G401.6 (cell line): ENCODE data around the gene ATP1A2.

Source experiments
- FAIRE-seq: peaks from 2 replicates; lab custom pipeline; 2012; peaks lifted over from hg19 to GRCh38; lab: Jason Lieb, UNC

ATP1A2 gene

GRCh38 chr1:160146107-160146506 is 30.5 kb downstream of the ATP1A2 start:
- FAIRE-seq, result no peak

GRCh38 chr1:160148121-160148520 is 32.6 kb downstream of the ATP1A2 start:
- FAIRE-seq, result no peak

GRCh38 chr1:160149233-160149632 is 33.7 kb downstream of the ATP1A2 start:
- no peak for FAIRE-seq

DNA sequence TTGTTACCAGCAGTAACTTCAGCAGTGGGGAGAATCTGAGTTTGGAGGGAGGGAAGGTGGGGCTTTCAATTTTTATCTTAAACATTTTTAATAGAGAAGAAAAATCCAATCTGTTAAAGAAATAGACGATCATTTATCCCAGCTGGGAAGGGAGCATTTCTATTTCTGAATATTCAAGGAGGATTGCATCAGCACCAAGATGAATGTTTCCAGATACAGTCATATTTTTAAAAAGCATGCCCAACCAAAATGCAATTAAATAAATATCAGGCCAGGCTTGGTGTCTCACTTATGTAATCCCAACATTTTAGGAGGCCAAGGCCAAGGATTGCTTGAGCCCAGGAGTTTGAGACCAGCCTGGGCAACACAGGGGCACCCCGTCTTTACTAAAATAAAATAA is 34.2 kb downstream of the ATP1A2 start:
- no peak for FAIRE-seq

GRCh38 chr1:160151303-160151702 is 35.7 kb downstream of the ATP1A2 start, which contains the start of gene ATP1A4:
Gene ATP1A4, plus strand, starts transcription at chr1:160151603. Its CDS starts 438 bp downstream, at chr1:160152041.
- no peak for FAIRE-seq

DNA sequence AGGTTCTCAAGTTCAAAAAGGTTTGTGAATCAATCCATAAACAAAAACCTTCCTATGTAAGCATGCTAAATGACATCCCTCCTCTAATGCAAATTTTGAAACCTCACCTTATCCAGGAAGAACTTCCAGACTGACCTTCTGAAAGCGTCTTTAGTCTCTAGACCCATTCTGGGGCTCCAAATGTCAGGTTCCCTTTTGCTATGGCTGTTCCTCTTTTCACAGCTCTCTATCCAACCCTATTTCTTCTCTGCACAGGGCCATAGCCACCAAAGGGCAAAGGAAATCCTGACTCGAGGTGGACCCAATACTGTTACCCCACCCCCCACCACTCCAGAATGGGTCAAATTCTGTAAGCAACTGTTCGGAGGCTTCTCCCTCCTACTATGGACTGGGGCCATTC is 39.2 kb downstream of the ATP1A2 start:
- no peak for FAIRE-seq

DNA sequence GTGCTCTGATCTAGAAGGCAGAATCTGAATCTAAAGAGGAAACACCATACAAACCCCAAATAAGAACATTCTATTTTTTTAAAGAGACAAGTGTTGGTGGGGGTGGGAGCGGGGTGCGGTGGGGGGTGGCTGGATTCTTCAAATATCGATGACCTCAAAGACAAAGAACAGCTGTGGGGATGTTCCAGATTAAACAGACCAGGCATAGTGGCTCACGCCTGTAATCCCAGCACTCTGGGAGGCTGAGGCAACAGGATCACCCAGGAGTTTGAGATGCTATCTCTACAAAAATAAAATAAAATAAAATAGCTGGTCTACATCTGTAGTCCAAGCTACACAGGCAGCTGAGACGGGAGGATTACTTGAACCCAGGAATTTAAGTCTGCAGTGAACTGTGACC is 40.8 kb downstream of the ATP1A2 start:
- FAIRE-seq, result no peak

DNA sequence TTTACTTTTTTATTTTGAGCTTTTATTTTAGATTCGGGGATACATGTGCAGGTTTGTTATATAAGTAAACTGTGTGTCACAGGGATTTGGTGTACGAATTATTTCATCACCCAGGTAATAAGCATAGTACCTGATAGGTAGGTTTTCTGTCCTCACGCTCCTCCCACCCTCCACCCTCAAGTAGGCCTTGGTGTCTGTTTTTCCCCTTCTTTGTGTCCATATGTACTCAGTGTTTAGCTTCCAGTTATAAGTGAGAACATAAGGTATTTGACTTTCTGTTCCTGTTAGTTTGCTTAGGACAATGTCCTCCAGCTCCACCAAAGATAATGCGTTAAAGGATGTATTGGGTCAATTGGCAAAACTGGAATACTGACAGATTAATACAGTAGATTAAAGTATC is 41.6 kb downstream of the ATP1A2 start:
- no peak for FAIRE-seq

GRCh38 chr1:160158031-160158430 is 42.5 kb downstream of the ATP1A2 start:
- no peak for FAIRE-seq

GRCh38 chr1:160158534-160158933 is 43.0 kb downstream of the ATP1A2 start:
- no peak for FAIRE-seq

- FAIRE-seq, result no peak
Observed at GRCh38 chr1:160159846-160160245, 44.3 kb downstream of the ATP1A2 start.

DNA sequence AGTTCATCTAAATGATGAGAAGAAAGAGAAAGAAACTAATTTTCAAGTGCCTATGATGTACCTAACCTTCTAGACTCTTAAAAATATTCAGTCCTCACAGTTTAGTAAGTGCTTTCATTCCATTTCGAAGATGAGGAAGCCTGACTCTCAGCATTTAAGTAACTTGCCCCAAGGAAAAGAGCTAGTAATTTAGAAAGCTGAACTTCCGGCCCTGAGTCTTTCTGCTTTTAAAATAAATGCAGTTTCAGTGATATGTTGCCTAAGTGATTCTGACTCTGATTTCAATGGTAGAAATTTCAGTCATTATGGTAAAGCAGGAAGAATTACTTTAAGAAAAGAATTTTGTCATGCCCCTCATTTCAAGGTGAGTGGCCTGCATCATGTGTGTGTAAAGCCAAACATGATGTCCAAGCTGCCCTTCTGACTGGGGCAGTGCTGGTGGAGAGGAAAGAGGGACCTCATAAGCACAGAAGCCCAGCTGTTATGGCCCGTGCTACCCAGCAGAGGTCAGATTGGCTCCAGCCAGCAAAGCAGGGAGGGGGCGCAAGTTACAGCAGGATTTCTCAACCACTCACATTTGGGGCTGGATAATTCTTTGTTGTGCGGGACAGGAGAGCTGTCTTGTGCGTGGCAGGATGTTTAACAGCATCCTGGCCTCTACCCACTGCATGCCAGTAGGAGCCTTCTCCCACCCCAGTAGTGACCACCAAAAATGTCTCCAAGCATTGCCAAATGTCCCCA is 46.6 kb downstream of the ATP1A2 start:
- no peak for FAIRE-seq

DNA sequence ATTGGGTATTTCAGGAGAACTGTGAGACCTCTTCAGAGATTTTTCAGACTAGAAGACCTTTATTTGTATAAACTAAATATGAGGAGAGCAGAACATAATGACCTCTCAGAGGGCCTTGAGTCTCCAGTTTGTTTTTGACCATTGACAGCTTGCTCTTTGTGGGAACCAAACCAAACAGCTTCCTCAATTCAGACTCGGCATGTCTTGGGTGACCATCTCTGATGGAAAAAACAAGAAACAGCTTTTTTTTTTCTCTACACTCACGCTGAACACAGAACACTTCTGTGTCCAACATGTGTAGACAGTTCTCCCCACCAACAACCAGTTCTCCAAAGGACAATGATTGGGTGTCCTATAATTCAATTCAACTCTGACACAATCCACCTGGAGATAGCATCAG is 47.4 kb downstream of the ATP1A2 start:
- no peak for FAIRE-seq

DNA sequence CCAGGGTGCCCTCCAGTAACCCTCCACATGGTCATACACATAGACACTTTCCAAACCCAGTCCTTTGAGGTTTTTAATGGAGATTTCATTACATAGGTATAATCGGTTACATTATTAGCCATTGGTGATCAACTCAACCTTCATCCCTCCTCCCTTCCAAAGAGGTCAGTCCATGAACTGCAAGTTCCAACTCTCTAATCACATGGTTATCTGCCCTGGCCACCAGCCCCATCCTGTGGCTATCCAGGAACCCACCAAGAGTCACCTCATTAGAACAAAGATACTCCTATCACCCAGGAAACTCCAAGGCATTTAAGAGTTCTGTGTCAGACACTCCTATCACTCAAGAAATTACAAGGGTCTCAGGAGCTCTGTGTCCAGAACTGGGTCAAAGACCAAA is 48.1 kb downstream of the ATP1A2 start:
- FAIRE-seq, result no peak

GRCh38 chr1:160164121-160164520 is 48.6 kb downstream of the ATP1A2 start:
- no peak for FAIRE-seq

DNA sequence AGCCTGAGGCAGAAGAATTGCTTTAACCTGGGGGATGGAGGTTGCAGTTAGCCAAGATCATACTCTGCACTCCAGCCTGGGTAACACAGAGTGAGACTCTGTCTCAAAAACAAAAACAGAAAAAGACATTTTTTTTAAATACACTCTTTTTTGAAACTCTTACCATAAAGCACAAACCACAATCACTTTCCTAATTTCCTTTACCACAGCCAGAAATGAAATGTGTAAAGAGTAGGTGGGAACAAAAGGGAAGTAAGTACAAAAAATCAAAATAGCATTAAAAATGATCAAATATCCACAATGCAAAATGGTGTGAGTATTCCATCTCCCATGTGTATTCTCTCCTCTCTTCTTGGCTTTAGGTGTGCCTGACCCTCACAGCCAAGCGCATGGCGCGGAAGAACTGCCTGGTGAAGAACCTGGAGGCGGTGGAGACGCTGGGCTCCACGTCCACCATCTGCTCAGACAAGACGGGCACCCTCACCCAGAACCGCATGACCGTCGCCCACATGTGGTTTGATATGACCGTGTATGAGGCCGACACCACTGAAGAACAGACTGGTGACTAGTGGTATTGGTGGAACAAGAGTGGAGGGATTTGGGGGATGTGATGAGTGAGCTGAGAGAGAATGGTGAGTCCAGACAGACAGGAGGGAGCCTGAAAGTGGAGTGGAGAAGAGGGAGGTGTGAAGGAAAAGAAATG is 50.8 kb downstream of the ATP1A2 start:
- no peak for FAIRE-seq

DNA sequence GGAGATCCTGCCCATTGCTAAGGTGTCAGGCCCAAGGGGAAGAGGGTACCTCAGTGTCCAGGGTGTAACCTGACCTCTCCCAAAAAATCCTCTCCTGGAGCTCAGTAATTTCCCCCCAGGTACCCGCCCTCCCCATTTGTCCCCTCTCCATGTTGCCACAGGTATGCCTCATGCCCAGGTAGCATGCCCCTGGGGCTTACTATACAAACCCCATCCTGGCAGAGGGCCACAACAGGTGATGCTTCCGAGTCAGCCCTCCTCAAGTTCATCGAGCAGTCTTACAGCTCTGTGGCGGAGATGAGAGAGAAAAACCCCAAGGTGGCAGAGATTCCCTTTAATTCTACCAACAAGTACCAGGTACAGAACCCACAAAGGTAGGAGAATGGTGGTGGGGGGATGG is 51.5 kb downstream of the ATP1A2 start:
- FAIRE-seq, result no peak

- no peak for FAIRE-seq
Observed at GRCh38 chr1:160167580-160167979, 52.0 kb downstream of the ATP1A2 start.

DNA sequence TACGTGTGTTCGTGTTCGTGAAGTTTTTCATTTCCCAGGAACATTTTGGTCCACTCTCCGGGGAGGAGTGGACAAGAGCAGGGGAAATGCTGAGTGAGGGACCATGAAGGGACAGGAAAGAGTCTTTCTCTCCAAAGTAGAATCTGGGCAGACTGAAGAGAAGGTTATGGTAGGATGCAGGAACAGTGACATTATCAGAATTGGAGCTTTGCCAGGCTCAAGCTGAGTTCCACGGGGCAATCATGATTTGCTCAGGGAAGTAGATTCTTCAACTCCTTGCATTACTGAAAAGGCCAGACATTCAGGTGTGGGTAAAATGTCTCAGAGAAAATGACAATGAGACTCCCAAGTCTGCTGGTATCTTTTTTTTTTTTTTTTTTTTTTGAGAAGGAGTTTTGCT is 52.5 kb downstream of the ATP1A2 start:
- no peak for FAIRE-seq

GRCh38 chr1:160168609-160169369 is 53.2 kb downstream of the ATP1A2 start:
- no peak for FAIRE-seq

GRCh38 chr1:160169553-160170399 is 54.2 kb downstream of the ATP1A2 start:
- FAIRE-seq, result no peak

DNA sequence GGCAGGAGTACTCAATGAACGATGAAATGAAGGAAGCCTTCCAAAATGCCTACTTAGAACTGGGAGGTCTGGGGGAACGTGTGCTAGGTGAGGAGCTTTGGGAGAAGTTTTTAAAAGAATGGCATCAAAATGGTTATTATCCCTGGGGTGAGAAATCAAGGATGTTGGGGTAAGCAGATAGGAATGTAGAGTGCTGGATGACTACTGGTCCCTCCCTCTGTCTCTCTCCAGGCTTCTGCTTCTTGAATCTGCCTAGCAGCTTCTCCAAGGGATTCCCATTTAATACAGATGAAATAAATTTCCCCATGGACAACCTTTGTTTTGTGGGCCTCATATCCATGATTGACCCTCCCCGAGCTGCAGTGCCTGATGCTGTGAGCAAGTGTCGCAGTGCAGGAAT is 55.8 kb downstream of the ATP1A2 start:
- no peak for FAIRE-seq
